ENCODE data around the gene CRACR2A.

Gene CRACR2A

GRCh38 chr12:3598896-3599860 lies 153.7 kb downstream of the CRACR2A start:
- DNase-seq (ENCODE audit: low spot score): no peak

GRCh38 chr12:3597526-3598210 lies 155.2 kb downstream of the CRACR2A start:
- no peak for DNase-seq (ENCODE audit: low spot score)

- DNase-seq (ENCODE audit: low spot score): no peak
Observed at GRCh38 chr12:3596703-3597415, 156.1 kb downstream of the CRACR2A start.

GRCh38 chr12:3595721-3596120 lies 157.2 kb downstream of the CRACR2A start:
- no peak for DNase-seq (ENCODE audit: low spot score)

- no peak for DNase-seq (ENCODE audit: low spot score)
Observed at GRCh38 chr12:3594966-3595365, 157.9 kb downstream of the CRACR2A start.

- DNase-seq (ENCODE audit: low spot score): no peak
Observed at GRCh38 chr12:3593906-3594483, 158.9 kb downstream of the CRACR2A start.

GRCh38 chr12:3592856-3593625 lies 159.9 kb downstream of the CRACR2A start:
- DNase-seq (ENCODE audit: low spot score): no peak

GRCh38 chr12:3589745-3590144 lies 163.2 kb downstream of the CRACR2A start:
- no peak for DNase-seq (ENCODE audit: low spot score)

GRCh38 chr12:3587402-3588013 lies 165.4 kb downstream of the CRACR2A start:
- no peak for DNase-seq (ENCODE audit: low spot score)

- no peak for DNase-seq (ENCODE audit: low spot score)
Observed at GRCh38 chr12:3583656-3584334, 169.1 kb downstream of the CRACR2A start.

- DNase-seq (ENCODE audit: low spot score): no peak
Observed at GRCh38 chr12:3580094-3580749, 172.7 kb downstream of the CRACR2A start.

GRCh38 chr12:3579446-3580093 lies 173.3 kb downstream of the CRACR2A start:
- no peak for DNase-seq (ENCODE audit: low spot score)

- DNase-seq (ENCODE audit: low spot score): no peak
Observed at GRCh38 chr12:3578557-3578956, 174.4 kb downstream of the CRACR2A start.

- no peak for DNase-seq (ENCODE audit: low spot score)
Observed at GRCh38 chr12:3576891-3577290, 176.0 kb downstream of the CRACR2A start.

- DNase-seq (ENCODE audit: low spot score): no peak
Observed at GRCh38 chr12:3574986-3575385, 177.9 kb downstream of the CRACR2A start.

GRCh38 chr12:3572560-3572959 lies 180.3 kb downstream of the CRACR2A start:
- DNase-seq (ENCODE audit: low spot score): no peak

- DNase-seq (ENCODE audit: low spot score): no peak
Observed at GRCh38 chr12:3571724-3572123, 181.2 kb downstream of the CRACR2A start.

GRCh38 chr12:3571323-3571722 lies 181.6 kb downstream of the CRACR2A start:
- DNase-seq (ENCODE audit: low spot score): no peak

GRCh38 chr12:3568695-3569094 lies 184.2 kb downstream of the CRACR2A start:
- no peak for DNase-seq (ENCODE audit: low spot score)
